AG09319 (cell line): ENCODE data around the gene ZNF117.

Source experiments
- DNase-seq: peaks from one replicate; pipeline ENCODE4 v3.0.0-alpha.2; 2010; ENCODE audit warnings: low read depth; ENCODE audit errors: extremely low read depth
- TF ChIP-seq, protein P1 (sequence below): IDR thresholded peaks from 2 replicates; pipeline ENCODE4 v1.5.1; 2011; ENCODE audit warnings: low read depth, mild to moderate bottlenecking, inconsistent platforms, low read length, moderate library complexity

Gene ZNF117

DNA sequence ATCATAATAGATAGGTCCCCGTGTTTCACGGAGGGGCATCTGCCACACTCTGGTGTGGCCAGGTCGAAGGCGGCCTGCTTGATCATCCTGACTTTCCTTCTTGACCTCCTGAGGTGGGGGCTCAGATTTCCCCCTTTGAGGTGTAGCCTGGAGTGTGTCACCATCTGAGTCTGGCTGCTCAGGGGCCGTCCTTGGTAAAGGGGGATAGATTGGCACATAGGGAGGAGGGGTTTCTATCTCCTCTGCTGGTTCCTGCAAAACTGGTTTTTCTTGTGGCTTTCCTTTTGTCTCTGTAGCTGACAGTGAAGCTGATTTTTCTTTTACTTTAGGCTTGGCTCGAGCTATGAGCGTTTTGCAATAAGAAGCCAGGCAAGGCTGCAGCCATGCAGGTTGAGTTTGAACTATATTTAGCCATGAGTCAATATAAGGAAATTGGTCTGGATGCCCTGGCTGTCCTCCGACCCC is 7.1 kb upstream of the ZNF117 start:
- DNase-seq, result no peak
- TF ChIP-seq, protein P1, sequence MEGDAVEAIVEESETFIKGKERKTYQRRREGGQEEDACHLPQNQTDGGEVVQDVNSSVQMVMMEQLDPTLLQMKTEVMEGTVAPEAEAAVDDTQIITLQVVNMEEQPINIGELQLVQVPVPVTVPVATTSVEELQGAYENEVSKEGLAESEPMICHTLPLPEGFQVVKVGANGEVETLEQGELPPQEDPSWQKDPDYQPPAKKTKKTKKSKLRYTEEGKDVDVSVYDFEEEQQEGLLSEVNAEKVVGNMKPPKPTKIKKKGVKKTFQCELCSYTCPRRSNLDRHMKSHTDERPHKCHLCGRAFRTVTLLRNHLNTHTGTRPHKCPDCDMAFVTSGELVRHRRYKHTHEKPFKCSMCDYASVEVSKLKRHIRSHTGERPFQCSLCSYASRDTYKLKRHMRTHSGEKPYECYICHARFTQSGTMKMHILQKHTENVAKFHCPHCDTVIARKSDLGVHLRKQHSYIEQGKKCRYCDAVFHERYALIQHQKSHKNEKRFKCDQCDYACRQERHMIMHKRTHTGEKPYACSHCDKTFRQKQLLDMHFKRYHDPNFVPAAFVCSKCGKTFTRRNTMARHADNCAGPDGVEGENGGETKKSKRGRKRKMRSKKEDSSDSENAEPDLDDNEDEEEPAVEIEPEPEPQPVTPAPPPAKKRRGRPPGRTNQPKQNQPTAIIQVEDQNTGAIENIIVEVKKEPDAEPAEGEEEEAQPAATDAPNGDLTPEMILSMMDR, result no peak

DNA sequence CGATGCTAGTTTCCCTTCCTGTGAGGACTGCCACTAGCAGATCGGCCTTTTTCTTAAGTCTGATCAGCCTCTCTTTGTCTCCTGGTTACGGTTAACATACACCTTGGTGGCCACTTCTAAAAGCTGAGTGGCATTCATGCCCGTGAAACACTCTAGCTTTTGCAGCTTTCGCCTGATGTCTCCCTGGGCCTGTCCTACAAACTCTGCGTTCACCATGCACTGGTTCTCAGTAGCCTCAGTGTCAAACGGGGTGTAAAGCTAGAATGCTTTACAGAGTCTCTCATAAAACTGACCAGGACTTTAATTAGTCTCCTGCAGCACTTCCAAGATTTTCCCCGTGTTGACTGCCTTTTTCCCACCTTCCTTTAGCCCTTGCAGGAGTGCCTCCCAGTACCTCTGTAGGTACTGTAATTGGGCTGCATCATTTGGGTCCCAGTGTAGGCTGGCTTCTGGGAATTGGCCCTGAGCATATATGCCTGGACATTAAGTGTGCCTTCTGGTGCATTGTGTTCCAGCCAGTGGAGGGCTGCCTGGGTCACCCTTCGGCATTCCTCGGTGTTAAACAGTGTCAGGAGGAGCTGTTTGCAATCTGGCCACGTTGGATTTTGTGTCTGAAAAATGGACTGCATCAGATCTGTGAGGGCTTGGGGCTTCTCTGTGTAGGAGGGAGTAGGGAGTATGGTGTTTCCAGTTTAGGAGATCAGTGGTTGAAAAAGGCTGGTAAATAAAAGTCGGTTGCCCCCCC is 6.5 kb upstream of the ZNF117 start:
- TF ChIP-seq, protein P1, result no peak
- DNase-seq, result no peak

DNA sequence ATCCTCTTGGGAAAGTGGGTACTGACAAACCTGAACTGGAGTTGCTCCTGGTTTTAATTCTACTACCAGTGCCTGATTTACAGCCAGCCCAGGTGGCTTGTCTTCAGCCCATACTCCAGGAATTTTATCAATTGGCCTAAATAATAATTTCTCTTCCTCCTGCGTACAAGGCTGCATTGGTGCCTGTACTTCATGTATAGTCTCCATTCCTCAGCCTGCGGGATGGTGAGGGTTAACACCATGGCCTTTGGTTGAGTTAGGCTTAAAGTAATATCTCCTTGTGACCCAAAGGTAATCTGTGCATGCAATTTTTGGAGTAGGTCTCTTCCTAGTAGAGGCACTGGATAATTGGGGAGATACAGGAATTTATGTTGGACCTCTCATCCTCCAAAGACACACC is 5.5 kb upstream of the ZNF117 start:
- TF ChIP-seq, protein P1, result no peak
- no peak for DNase-seq

DNA sequence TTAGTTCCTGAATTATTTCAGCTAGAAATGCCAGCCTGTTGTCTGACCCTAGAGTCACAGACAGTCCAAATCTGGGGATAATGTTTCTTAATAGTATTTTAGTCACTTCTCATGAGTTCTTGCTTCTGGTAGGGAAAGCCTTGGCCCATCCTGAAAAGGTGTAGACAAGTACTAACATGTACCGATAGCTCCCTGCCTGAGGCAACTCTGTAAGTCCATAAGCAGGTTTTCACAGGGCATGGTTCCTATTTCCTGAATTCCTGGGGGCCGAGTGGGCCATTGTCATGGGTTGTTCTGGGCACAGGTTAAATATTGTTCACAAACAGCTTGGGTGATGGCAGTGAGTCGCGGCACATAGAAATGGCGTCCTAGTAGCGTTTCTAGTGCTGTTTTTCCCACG is 3.1 kb upstream of the ZNF117 start:
- DNase-seq, result no peak
- TF ChIP-seq, protein P1, result no peak

DNA sequence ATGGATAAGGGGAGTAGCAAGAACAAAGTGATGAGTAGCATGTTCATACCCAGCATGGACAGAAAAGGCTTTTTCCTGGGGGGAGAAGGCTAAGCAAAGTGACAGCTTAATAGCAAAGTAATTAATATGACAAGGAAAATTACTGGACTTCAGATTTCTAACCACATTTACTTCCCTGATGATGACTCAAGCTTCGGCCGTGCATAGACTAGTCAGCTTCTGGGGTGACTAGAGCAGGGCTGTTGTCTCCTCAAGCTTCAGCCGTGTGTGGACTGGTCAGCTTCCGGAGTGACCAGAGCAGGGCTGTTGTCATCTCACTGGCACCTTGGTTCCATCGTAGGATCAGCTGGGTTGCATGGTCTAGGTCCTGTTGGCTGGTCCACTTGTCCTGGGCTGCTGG is 2.1 kb upstream of the ZNF117 start:
- DNase-seq, result no peak
- TF ChIP-seq, protein P1, result no peak

DNA sequence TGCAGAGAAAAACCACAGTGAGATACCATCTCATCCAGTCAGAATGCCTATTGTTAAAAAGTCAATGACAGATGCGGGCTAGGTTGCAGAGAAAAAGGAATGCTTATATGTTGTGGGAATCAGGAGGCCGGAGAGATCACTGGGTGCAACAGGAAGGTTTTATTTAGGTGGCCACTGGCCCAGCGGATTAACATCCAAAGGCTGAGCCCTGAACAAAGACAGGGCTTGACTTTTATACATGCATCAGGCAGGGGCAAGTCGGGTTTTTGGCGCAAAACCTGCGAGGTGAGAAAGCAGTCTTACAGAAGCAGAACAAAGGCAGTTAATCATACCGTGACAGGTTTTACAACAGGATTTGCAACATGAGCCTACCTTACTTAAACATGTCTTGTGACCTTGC is 620 bp downstream of the ZNF117 start:
- TF ChIP-seq, protein P1, result no peak
- no peak for DNase-seq

DNA sequence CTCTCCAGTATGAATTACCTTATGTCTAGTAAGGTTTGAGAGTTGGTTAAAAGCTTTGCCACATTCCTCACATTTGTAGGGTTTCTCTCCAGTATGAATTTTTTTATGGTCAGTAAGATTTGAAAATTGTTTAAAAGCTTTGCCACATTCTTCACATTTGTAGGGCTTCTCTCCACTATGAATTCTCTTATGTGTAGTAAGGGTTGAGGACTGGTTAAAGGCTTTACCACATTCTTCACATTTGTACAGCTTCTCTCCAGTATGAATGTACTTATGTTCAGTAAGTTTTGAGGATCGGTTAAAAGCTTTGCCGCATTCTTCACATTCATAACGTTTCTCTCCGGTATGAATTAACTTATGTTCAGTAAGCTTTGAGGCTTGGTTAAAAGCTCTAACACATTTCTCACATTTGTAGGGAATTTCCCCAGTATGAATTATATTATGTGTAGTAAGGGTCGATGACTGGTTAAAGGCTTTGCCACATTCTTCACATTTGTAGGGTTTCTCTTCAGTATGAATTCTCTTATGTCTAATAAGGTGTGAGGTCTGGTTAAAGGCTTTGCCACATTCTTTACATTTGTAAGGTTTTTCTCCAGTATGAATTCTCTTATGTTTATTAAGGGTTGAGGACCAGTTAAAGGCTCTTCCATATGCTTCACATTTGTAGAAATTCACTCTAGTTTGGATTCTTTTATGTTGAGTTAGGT is 12.2 kb downstream of the ZNF117 start:
- TF ChIP-seq, protein P1, result no peak
- no peak for DNase-seq
